ENCODE results near the gene SSBP4.
A peak's percentile ranks its signal among the peaks of the same experiment; 100 is the strongest.

SSBP4 gene

DNA sequence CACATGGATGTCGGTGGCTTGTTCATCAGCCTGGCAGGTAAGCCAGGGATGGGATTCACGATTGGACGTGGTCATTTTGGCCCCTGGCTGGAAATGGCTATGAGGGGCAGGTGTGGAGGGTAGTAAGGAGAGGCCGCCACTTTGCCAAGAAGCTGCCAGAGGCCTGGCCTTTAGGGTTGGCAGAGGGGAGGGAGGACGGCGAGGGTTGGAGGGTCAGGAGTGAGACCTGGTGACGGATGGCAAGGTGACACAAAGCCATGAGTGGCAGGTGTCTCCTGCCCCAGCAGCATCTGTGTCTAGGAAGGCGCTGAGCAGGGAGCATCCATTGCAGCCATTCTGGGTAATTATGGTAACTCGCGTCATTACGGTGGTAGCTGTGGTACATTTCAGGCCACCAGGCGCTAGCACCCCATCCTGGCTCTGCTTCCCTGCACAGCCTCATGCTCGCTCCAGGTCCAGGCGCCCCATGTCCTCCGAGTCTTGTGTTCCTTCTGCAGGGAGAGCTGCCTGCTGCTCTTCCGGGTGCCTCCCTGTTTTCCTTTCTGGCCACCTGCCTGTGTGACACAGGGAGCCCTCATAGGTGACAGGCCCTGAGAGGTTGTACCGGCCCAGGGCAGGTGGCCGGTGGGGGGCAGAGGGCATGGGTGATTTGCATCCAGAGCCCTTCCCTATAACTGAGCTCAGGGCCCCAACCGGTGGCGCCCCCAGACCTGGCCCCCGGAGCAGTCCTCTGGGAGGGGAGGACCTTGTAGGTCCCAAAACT is 4.2 kb downstream of the SSBP4 start:
- CTCF ChIA-PET, result interaction anchor here (0.7 to 1.5 kb wide), 2 partner anchors 35 to 52 kb away, joined by 3 read pairs; no protein-coding TSS in a partner anchor
- TF ChIP-seq, protein P1, sequence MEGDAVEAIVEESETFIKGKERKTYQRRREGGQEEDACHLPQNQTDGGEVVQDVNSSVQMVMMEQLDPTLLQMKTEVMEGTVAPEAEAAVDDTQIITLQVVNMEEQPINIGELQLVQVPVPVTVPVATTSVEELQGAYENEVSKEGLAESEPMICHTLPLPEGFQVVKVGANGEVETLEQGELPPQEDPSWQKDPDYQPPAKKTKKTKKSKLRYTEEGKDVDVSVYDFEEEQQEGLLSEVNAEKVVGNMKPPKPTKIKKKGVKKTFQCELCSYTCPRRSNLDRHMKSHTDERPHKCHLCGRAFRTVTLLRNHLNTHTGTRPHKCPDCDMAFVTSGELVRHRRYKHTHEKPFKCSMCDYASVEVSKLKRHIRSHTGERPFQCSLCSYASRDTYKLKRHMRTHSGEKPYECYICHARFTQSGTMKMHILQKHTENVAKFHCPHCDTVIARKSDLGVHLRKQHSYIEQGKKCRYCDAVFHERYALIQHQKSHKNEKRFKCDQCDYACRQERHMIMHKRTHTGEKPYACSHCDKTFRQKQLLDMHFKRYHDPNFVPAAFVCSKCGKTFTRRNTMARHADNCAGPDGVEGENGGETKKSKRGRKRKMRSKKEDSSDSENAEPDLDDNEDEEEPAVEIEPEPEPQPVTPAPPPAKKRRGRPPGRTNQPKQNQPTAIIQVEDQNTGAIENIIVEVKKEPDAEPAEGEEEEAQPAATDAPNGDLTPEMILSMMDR (conservative IDR thresholded peaks at IDR 0.05; ENCODE audit: low read depth), result no peak
- no peak for DNase-seq (ENCODE audit: low spot score)
- POLR2A ChIA-PET (ENCODE audit: low non-redundant PET), result no interaction called here
- peak overlapping the region; percentile 86 for H3K27ac ChIP-seq

DNA sequence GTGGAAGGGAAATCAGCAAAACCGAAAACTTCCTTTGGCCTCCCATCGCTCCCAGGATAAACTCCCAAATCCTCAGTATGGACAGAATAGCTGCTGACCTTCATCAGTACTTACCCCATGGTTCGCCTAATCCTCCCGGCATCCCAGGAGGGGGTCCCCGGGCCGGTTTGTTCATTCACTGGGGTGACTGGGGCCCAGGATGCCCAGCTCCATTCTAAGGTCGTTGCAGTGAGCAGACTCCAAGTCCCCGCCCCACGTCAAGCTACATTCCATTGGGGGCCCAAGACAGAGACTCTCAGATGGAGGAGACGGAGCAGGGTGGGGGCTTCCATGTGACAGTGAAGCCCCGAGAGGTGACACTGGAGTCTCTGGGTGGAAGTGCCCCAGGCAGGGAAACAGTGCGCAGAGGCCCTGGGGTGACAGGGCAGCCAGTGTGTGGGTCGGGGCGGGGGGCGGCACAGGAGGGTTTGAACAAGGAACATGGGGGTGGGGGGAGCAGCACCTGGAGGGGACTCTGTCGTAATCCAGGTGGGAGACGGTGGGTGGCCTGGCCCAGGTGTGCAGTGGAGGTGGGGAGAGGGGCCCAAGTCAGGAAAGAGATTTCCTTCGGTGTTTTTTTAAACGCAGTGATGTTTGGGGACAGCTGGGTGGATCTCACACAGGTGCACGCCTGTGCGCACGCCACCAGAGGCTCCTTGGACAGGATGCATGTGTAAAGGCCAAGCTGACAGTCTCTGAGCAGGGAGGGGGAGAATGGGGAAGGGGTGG is 5.1 kb downstream of the SSBP4 start:
- ChIA-PET POLR2A (ENCODE audit: low non-redundant PET) (no interaction called here), CTCF (interaction anchor here (0.7 to 1.5 kb wide), 3 partner anchors 36 to 52 kb away, joined by 3 to 5 read pairs (median 3); no protein-coding TSS in a partner anchor)
- DNase-seq (ENCODE audit: low spot score), result no peak
- peak overlapping the region; percentile 86 for H3K27ac ChIP-seq
- TF ChIP-seq, protein P1 (conservative IDR thresholded peaks at IDR 0.05; ENCODE audit: low read depth), result no peak

GRCh38 chr19:18424890-18425514 is 5.8 kb downstream of the SSBP4 start:
- TF ChIP-seq, protein P1 (conservative IDR thresholded peaks at IDR 0.05; ENCODE audit: low read depth), result no peak

GRCh38 chr19:18425515-18426415 is 6.6 kb downstream of the SSBP4 start:
- POLR2A ChIA-PET (ENCODE audit: low non-redundant PET), result no interaction called here
- H3K27ac ChIP-seq, result peak overlapping the region; percentile 86
- TF ChIP-seq, protein P1 (conservative IDR thresholded peaks at IDR 0.05; ENCODE audit: low read depth), result 0 out of 2 replicates have a peak, but pooled peaks have one; percentile 6
- CTCF ChIA-PET, result interaction anchor here (0.7 to 1.0 kb wide), 4 partner anchors 36 to 569 kb away, joined by 3 to 5 read pairs (median 4); no protein-coding TSS in a partner anchor
- DNase-seq (ENCODE audit: low spot score), result no peak

More at GRCh38 chr19:18424890-18425514, 5.8 kb downstream of the SSBP4 start:
- ChIA-PET CTCF (interaction anchor here (0.7 to 1.5 kb wide), 4 partner anchors 36 to 570 kb away, joined by 3 to 5 read pairs (median 4); no protein-coding TSS in a partner anchor), POLR2A (ENCODE audit: low non-redundant PET) (no interaction called here)
- DNase-seq (ENCODE audit: low spot score), result no peak
- peak overlapping the region; percentile 86 for H3K27ac ChIP-seq

DNA sequence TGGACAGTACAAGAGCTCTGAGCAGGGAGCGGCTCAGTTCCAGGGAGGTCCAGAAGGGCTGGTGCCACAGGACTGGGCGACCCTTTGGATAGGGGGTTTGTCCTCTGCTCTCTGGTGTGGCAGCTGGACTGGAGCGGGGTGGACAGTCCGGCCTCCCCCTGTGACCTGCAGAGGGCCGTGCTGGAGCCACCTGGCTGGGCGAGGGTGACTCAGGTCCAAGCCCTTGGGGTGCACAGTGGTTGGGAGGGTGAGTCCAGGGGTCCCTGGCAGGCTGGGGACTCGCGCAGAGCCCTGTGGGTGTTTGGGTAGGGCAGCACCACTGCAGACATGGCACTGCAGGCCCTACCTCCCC is 7.2 kb downstream of the SSBP4 start:
- CTCF ChIA-PET, result interaction anchor here (0.7 kb wide), 1 partner anchor 146 kb away, joined by 3 read pairs; no protein-coding TSS in a partner anchor
- POLR2A ChIA-PET (ENCODE audit: low non-redundant PET), result no interaction called here
- DNase-seq (ENCODE audit: low spot score), result no peak
- peak overlapping the region; percentile 86 for H3K27ac ChIP-seq
- TF ChIP-seq, protein P1 (conservative IDR thresholded peaks at IDR 0.05; ENCODE audit: low read depth), result no peak

All from RWPE1 (cell line).